Right lobe of liver (tissue), 4 donors: ENCODE measurements around the gene MLX.

Experiments
- CTCF ChIP-seq, 4 donors: fragments of 200-600 bp in 3 of 4; fragments of 450-650 bp in 1 of 4; IDR thresholded peaks; one replicate each; pipeline versions ENCODE4 v1.5.1 to v1.8.0; 2016 to 2022; ENCODE audit warnings: antibody characterized with exemption in 4 of 4, mild to moderate bottlenecking in 2 of 4
- POLR2A ChIP-seq: fragments of 450-650 bp; IDR thresholded peaks from one replicate; pipeline ENCODE4 v1.6.1; 2017; ENCODE audit warnings: antibody characterized with exemption, mild to moderate bottlenecking
- donor health status: DM: no; HTN: no; CAD: no.
- donor health status: DM: no; HTN: no; CAD: no.
- donor health status: DM: no; HTN: yes; CAD: no.

DNA sequence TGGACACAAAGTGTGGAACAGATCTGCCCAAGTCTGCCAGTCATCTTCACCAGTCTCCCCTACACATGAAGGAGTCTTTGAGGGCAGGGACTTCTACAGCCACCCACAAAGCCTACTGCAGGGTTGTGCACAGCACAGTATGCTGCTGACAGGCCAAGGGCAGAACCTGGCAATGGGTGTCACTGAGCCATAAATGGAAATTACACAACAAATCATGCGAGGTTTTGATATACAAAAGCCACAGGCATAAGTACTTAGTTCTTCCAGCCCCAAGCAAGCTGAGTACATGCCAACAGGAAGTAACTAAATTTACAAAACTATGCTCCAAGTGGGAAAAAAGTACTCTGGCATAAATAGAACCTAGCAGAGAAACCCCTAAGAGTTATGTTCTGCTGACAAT, 18.5 kb downstream of the MLX start:
- TF ChIP-seq CTCF (IDR thresholded peaks at IDR 0.05) (no peak), POLR2A (no peak)
